NCI-H2171 (cell line): ENCODE data around the gene CTDP1.

Source experiments
- DNase-seq: peaks from one replicate; lab custom pipeline; 2025; lab: John Stamatoyannopoulos, UW

Gene CTDP1

DNA sequence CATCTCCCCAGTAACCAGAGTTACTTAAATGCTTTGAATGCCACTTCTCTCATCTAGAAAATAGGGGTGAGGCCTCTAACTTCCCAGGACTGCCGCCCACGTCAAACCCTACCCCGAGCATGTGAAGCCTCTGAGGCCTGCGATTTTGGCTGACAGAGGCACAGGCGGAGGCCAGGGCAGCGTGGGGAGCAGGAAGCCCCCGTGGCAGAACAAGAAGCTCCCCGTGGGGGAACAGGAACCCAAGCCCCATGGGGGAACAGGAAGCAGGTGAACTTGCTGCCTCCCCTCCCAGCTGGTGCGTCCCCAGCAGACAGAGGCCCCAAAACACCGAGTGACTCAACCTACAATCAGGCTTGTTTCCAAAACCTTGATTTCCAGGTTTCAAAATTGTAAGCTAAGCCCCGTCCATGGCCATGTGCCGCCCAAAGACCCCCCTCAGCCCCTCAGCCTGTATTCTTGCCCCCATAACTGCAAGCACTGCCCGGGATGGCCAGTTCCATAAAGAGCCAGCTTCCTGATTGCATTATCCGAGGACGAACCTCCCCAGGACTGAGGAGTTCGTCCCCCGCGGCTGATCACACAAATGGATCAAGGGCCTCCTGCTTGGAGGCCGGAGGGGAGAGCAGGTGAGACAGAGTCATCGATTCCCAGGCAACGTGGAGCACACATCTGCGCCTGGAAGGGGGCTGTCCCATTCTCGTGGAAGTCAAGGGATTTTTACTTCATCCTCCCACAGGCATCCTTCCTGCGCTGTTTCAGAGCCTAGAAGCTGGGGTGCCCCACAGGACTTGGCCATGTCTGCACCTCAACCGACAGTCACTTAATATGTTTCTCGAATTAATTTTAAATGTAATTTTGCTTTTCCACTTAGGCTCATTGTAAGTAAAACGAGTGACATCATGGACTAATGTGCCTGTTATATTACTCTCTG, 36.3 kb upstream of the CTDP1 start:
- DNase-seq = no peak

- peak; percentile 39 for DNase-seq
Observed at GRCh38 chr18:79644006-79644665, 35.5 kb upstream of the CTDP1 start.

DNA sequence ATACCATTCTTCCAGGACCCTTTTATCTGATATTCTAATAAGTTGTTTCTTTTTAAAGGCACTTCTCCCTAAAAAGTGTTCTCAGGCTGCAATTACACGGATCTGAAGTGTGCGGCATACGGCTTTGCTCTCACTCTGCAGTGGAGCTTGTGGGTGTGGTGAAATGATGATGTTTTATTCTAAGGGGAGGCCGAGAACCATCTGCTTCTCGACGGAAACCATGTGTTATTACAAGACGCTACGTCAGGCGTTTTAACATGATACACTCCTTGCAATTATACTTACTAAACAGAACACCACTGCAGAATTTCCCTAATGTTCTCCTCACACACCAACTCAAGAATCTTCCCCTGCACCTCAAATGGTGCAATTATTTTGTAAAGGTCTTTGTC, 34.9 kb upstream of the CTDP1 start:
- peak; percentile 41 for DNase-seq

GRCh38 chr18:79645291-79645983, 34.2 kb upstream of the CTDP1 start:
- no peak for DNase-seq

GRCh38 chr18:79647307-79647706, 32.3 kb upstream of the CTDP1 start:
- no peak for DNase-seq

DNA sequence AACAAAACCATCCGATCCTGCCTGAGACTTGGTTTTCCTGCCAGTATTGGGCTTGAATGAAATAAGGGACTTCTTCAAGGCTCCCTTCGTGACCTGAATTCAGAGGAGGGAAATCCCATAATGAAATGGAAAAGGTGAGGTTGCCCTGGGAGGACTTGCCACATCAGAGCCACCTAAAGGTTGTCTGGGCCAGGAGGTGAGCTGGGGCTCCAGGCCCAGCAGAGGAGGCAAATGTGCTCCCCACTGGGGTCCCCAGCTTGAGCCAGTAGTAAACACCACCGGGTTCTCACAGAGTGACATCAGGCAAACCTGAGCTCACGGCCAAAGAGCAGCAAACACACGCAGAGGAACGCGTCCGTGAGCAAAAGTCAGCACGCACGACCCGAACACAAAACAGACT, 28.6 kb upstream of the CTDP1 start:
- DNase-seq = no peak

GRCh38 chr18:79657342-79657996, 22.1 kb upstream of the CTDP1 start:
- DNase-seq = no peak

- no peak for DNase-seq
Observed at GRCh38 chr18:79658366-79658765, 21.2 kb upstream of the CTDP1 start.

- DNase-seq = no peak
Observed at GRCh38 chr18:79659733-79660132, 19.9 kb upstream of the CTDP1 start.

GRCh38 chr18:79662034-79662433, 17.6 kb upstream of the CTDP1 start:
- no peak for DNase-seq

DNA sequence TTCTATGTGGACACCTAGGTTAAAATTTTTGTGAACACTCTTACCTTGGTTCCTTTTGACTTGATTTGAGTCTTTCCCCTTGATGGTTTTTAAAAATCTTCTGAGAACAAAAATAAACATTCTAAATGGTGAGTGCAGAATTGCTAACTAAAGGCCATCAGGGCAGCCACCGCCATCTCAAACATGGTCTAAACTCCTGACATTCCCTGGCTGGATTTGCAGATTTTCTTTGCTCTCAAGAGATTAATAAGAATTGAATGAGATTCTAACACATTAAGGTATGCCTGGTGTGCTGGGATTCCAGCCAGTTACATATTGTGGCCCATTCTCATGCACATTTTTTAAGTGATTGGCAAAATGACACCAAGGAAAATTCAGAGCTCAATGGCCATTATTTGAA, 17.2 kb upstream of the CTDP1 start:
- no peak for DNase-seq

- no peak for DNase-seq
Observed at GRCh38 chr18:79664525-79665125, 15.0 kb upstream of the CTDP1 start.

DNA sequence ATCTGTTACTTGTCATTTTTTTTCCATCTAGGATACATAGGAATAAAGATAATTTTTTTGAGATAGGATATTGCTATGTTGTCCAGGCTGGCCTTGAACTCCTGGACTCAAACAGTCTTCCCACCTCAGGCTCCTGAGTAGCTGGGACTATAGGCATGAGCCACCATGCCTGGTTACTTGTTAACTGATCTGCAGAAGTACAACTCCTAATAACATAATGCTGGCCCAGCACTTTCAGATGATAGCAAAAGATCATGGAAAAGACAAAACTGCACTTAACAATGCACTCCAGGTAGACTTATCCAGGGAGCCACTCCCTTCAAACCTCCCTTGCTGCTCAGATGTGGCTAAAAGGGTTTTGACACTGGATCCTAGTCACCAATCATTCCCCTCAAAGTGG, 11.4 kb upstream of the CTDP1 start:
- no peak for DNase-seq

DNA sequence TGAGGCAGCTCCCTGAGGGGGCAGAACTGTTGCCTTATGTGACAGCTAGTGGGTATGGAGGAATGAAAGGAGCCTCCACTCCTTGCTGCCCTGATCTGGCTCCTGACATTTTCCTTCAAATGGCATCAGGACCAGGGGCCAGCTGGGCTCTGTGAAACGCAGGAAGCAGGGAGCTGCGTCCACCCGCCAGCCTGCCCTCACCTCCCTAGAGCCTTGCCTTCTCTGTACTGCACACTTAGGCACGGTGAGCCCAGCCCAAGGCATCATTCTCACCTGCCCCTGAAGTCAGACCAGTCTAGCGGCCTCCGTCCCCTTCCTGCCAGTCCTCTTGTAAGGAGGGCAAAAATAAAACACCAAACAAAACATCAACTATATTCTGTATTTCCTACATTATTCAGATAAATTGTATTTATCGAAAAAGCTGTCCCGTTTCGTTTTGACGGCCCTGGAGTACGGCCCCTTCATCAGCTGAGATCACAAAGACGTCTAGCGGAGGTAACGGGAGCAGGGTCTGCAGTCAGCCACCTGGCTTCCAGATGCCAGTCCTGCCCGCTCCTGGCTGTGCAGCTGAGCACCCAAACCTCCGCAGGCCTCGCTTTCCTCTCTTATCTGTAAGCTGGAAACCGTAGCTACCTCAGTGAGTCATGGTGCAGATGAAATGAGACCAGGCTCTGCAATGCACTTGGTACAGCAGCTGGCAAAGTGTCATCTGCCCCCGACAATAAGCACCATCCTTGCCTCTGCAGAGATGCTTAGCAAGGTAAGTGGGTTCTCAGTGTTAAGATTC, 6.9 kb upstream of the CTDP1 start:
- DNase-seq = no peak

DNA sequence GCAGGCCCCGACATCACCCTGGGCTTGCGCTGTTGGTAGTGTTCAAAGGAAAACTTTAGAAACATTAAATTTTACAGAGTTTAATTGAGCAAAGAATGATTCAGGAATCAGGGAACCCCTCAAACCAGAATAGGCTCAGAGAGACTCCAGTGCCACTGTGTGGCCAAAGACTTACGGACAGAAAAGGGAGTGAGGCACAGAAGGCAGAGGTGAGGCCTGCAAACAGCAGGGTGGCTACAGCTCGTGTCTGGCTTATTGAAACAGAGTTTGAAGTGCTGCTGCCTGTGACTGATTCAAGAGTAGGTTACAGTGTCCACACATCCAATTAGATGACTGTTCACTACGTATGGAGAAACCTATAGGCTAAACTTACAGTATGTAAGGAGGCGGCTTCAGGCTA, 2.4 kb upstream of the CTDP1 start:
- DNase-seq = no peak

GRCh38 chr18:79677840-79678239, 1.8 kb upstream of the CTDP1 start:
- no peak for DNase-seq

- peak; percentile 91 for DNase-seq
Observed at GRCh38 chr18:79678665-79679551, 695 bp upstream of the CTDP1 start.

GRCh38 chr18:79680100-79680879, 687 bp downstream of the CTDP1 start:
- DNase-seq = no peak

DNA sequence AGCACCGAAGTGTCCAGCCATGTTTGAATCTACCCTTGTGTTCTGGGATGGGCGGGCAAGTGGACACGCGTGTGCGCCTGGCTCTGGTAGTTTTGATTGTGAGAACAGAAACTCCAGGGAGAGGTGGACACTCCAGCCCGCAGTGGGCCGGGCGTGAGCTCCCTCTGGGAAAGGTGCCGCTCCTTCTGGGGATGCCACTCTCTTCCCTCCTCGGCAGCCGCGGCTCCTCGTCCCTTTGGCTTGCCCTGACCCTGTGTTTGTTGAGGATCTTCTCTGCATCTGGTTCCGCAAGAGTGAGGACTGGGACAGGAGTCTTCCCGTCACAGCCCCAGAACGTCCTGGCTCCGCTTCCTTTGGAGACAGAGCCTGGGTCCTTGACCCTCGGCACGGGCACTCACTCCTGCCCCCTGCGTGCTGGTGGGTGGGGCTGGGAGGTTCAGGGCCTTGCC, 1.3 kb downstream of the CTDP1 start:
- DNase-seq = no peak
